BE2C (cell line): ENCODE results near the gene PATJ.
"Not testable (repeated sequence)": the region's sequence is repeated elsewhere in the genome, so short reads cannot be mapped to it uniquely, and the experiment has no call there.

Experiments
- DNase-seq: peaks from one replicate; pipeline ENCODE4 v3.0.0-alpha.2; 2020
- H3K27me3 ChIP-seq: fragments of 250-450 bp; sonication (Bioruptor Pico); 2 replicates; pipeline ENCODE4 v1.5.1; 2020; ENCODE audit warnings: mild to moderate bottlenecking
- H3K36me3 ChIP-seq: fragments of 250-450 bp; sonication (Bioruptor Pico); 2 replicates; pipeline ENCODE4 v1.5.1; 2020; ENCODE audit warnings: mild to moderate bottlenecking
- H3K4me1 ChIP-seq: fragments of 250-450 bp; sonication (Bioruptor Pico); 2 replicates; pipeline ENCODE4 v1.5.1; 2020
- H3K4me3 ChIP-seq: 2 replicates; pipeline ENCODE4 v1.5.1; 2011; ENCODE audit warnings: low read depth, low read length
- H3K9me3 ChIP-seq: fragments of 250-450 bp; sonication (Bioruptor Pico); 2 replicates; pipeline ENCODE4 v1.5.1; 2020
- TF ChIP-seq, protein P1 (sequence below): IDR thresholded peaks from 2 replicates; pipeline ENCODE4 v1.5.1; 2012; ENCODE audit warnings: mild to moderate bottlenecking, low read depth, low read length

The PATJ gene

DNA sequence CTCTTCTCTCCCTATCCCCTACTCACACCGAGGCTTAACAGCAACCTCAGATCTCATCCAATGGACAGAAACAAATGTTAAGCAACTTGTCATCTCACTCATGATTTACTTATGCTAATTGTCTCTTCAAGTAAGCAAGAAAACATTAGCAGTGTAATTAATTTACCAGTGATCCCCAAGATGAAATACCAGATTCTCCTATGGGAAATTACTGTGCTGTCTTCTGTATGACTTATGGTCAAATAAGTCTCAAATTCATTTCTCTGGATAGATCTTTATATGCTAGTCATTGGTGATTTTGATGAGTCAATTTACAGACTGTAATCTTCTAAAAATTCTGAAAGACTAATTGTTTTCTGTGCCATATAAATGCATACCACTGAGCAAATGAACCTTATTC is 419.4 kb downstream of the PATJ start:
- no peaks in the 10 kb centered on the region for H3K4me1 ChIP-seq
- no peak for DNase-seq
- H3K9me3 ChIP-seq: no peaks in the 10 kb centered on the region
- no peaks in the 10 kb centered on the region for H3K27me3 ChIP-seq
- H3K36me3 ChIP-seq: no peaks in the 10 kb centered on the region
- TF ChIP-seq, protein P1, sequence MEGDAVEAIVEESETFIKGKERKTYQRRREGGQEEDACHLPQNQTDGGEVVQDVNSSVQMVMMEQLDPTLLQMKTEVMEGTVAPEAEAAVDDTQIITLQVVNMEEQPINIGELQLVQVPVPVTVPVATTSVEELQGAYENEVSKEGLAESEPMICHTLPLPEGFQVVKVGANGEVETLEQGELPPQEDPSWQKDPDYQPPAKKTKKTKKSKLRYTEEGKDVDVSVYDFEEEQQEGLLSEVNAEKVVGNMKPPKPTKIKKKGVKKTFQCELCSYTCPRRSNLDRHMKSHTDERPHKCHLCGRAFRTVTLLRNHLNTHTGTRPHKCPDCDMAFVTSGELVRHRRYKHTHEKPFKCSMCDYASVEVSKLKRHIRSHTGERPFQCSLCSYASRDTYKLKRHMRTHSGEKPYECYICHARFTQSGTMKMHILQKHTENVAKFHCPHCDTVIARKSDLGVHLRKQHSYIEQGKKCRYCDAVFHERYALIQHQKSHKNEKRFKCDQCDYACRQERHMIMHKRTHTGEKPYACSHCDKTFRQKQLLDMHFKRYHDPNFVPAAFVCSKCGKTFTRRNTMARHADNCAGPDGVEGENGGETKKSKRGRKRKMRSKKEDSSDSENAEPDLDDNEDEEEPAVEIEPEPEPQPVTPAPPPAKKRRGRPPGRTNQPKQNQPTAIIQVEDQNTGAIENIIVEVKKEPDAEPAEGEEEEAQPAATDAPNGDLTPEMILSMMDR: no peak
- no peak overlapping the region for H3K4me3 ChIP-seq

DNA sequence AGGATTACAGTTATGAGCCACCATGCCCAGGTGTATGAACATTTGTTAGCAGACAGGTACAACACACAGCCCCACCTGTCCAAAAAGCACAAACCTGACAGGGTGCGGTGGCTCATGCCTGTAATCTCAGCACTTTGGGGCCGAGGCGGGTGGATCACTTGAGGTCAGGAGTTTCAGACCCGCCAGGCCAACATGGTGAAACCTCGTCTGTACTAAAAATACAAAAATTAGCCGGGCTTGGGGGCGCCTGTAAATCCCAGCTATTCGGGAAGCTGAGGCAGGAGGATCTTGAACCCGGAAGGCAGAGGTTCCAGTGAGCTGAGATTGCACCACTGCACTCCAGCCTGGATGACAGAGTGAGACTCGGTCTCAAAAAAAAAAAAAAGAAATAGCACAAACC is 428.1 kb downstream of the PATJ start:
- not testable (repeated sequence) for H3K27me3 ChIP-seq, H3K4me1 ChIP-seq, H3K9me3 ChIP-seq, H3K36me3 ChIP-seq, DNase-seq, H3K4me3 ChIP-seq

DNA sequence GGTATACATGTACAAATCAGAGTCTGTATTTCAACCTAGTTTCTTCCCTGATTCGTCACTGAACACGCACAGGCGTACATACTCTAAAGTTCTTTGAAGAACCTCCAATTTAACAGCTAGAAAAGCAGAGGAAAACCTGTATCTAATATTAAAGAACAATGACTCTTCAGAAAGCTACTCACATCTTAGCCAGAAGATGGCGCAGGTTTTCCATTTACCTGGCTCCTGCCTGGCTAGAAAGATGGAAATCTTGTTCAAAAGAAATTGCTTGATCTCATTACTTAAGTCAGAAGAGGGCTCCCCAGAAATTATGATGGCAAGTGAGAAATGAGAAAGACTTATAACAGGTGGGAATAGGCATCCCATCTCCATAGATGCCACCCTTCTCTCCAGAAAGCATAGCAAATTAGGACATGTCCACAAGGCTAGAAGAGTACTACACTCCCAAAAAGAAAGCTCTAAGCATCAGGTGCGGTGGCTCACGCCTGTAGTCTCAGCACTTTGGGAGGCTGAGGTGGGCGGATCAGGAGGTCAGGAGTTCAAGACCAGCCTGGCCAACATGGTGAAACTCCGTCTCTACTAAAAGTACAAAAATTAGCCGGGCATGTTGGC is 433.4 kb downstream of the PATJ start:
- Histone ChIP-seq H3K9me3 (no peaks in the 10 kb centered on the region), H3K36me3 (no peaks in the 10 kb centered on the region), H3K4me1 (no peaks in the 10 kb centered on the region), H3K4me3 (no peak overlapping the region), H3K27me3 (no peaks in the 10 kb centered on the region)
- peak; percentile 24 for DNase-seq
- TF ChIP-seq, protein P1: peak; percentile 67

DNA sequence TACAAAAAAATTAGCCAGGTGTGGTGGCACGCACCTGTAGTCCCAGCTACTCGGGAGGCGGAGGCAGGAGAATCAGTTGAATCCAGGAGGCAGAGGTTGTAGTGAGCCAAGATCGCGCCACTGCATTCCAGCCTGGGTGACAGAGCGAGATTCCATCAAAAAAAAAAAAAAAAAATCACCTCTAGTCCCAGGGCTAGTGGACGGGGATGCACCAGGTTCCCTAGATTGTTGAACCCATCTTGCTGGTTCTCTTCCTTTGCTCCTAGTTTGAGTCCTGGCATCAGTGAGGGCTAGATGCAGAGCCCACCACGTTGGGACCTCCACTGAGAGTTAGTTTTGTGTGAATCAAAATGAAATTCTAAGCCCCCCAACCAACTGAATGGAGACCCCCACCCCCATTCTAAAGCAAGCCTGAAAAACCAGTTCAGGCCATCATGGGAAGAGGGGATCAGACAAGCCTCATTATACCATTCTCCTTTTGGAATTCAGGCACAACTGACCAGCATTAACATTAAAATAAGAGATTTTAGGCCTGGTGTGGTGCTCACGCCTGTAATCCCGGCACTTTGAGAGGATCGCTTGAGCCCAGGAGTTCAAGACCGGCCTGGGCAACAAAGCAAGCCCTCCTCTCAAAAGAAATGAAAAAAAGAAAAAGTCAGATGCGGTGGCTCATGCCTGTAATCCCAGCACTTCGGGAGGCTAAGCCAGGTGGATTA is 434.5 kb downstream of the PATJ start:
- no peaks in the 10 kb centered on the region for H3K4me1 ChIP-seq
- no peak for DNase-seq
- H3K27me3 ChIP-seq: no peaks in the 10 kb centered on the region
- TF ChIP-seq, protein P1: no peak
- H3K9me3 ChIP-seq: no peaks in the 10 kb centered on the region
- H3K4me3 ChIP-seq: no peak overlapping the region
- H3K36me3 ChIP-seq: no peaks in the 10 kb centered on the region

DNA sequence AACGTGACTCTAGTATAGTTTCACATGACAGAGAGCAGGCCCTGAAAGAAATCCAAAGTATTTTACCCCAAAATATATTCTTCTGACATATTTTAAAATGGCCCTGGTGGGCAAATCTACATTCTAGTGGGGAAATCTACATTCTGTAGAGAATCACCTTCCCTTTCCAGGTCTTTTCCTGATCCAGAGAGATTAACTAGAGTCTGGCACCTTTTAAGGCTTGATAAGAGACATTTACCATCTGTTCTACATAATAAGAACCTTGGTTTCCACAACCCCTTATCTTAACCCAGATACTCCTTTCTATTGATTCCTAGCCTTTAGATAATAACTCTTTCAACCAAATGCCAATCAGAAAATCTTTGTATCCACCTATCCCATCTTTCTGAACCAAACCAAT is 435.3 kb downstream of the PATJ start:
- Histone ChIP-seq H3K27me3 (no peaks in the 10 kb centered on the region), H3K36me3 (no peaks in the 10 kb centered on the region), H3K4me1 (no peaks in the 10 kb centered on the region), H3K4me3 (no peak overlapping the region), H3K9me3 (no peaks in the 10 kb centered on the region)
- DNase-seq: no peak
- TF ChIP-seq, protein P1: no peak

DNA sequence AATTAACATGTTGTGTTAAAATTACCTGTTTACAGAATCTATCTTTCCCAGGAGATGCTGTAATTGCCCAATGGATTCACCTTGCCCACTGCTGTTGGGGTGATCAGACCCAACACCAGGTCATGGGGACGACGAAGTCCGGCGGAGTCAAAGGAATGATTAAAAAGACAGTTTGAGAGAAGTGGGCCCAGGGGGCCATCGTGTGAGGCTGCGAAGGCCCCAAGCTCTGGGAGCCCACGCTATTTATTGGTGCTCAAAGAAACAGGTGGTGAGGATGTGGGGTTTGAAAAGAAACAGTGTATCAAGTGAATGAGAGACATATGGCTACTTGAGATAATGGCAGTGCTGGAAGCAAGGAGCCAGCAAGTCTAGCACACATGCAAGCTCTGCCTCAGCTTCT is 436.1 kb downstream of the PATJ start:
- TF ChIP-seq, protein P1: no peak
- Histone ChIP-seq H3K36me3 (no peaks in the 10 kb centered on the region), H3K4me1 (no peaks in the 10 kb centered on the region), H3K4me3 (no peak overlapping the region), H3K27me3 (no peaks in the 10 kb centered on the region), H3K9me3 (no peaks in the 10 kb centered on the region)
- no peak for DNase-seq

DNA sequence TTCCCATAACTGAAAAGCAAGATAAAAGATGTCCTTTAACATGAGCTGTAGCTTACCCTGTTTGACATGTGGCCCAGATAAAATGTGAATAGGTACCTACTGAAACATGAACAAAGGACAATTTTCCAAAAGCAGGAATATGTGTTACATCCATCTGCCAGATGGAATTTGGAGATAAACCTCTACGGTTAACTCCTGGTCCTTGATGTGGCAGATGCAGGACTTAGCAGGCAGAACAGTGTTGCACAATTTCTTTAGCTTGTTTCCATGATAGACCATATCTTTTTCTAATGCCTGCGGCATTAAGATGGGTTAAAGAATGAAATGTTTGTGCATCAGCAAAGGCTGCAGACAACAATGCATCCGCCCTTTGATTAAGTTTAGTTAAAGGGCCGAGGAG is 437.8 kb downstream of the PATJ start:
- H3K4me1 ChIP-seq: not testable (repeated sequence)

More for the DNA sequence above, 437.8 kb downstream of the PATJ start:
- not testable (repeated sequence) for H3K27me3 ChIP-seq, H3K36me3 ChIP-seq, H3K9me3 ChIP-seq, H3K4me3 ChIP-seq, DNase-seq
